GM12874 (cell line): ENCODE data around the gene HSD17B3.

Experiments used
- CTCF ChIP-seq: IDR thresholded peaks from 2 replicates; pipeline ENCODE4 v1.5.1; 2011; ENCODE audit warnings: low read depth, mild to moderate bottlenecking, control low read depth, low read length, moderate library complexity; ENCODE audit not compliant: insufficient read depth

Gene HSD17B3

GRCh38 chr9:96294159-96294545, 7.8 kb downstream of the HSD17B3 start:
- TF ChIP-seq CTCF: no peak

- no peak for TF ChIP-seq CTCF
These were observed 8.3 kb downstream of the HSD17B3 start for GRCh38 chr9:96293498-96294158.

- TF ChIP-seq CTCF: no peak
These were observed 12.6 kb downstream of the HSD17B3 start for GRCh38 chr9:96289392-96289791.

GRCh38 chr9:96281641-96282040, 20.3 kb downstream of the HSD17B3 start:
- no peak for TF ChIP-seq CTCF

- no peak for TF ChIP-seq CTCF
These were observed 22.0 kb downstream of the HSD17B3 start for GRCh38 chr9:96279932-96280331.

- TF ChIP-seq CTCF: no peak
These were observed 27.0 kb downstream of the HSD17B3 start for GRCh38 chr9:96274939-96275338.

GRCh38 chr9:96270236-96270744, 31.7 kb downstream of the HSD17B3 start:
- TF ChIP-seq CTCF: no peak
